K562 (cell line): Measurements from ENCODE around the gene SPATA31C1. TPM values are rescaled to one million over a fixed set of nuclear protein-coding genes. Genes with fewer than 3 reads are reported as not detected.

ENCODE experiments used
- NCOA2 ChIP-seq, 2 experiments: fragments of 450-650 bp; IDR thresholded peaks; 2 replicates each; pipeline ENCODE4 v1.6.1; 2018; ENCODE audit warnings: mild to moderate bottlenecking in 2 of 2, moderate library complexity in 1 of 2; ENCODE audit not compliant: partially characterized antibody in 2 of 2
- PPARD ChIP-seq: fragments of 250-450 bp; sonication (Bioruptor Pico); IDR thresholded peaks from 2 replicates; pipeline ENCODE4 v1.8.0; 2022; ENCODE audit warnings: inconsistent platforms, mild to moderate bottlenecking, moderate library complexity
- polyA plus RNA-seq, 8 experiments: library from polyadenylated mRNA; depleted of rRNA in 4 of 8; stranded (reverse) in 5 of 8; unstranded in 3 of 8; fragments of >200 nt; fragmentation: Nextera tagmentation in 2 of 8; fragmentation: Illumina TruSeq in 1 of 8; extraction: Ambion mirVana in 2 of 8; extraction: Trizol in 1 of 8; gene quantifications; 2 replicates each; pipeline versions ENCODE4 v1.2.1 to v1.2.3, GENCODE V29; 2011 to 2014; ENCODE audit warnings: inconsistent platforms in 1 of 8, missing spikeins in 1 of 8
- total RNA-seq, 7 experiments: library from RNA; depleted of rRNA in 6 of 7; stranded (reverse); fragments of >200 nt in 6 of 7; fragmentation: Illumina TruSeq in 2 of 7; extraction: Trizol in 2 of 7; gene quantifications; 2 replicates each; pipeline versions ENCODE4 v1.2.1 to v1.2.3, GENCODE V29; 2011 to 2021; ENCODE audit warnings: low replicate concordance in 1 of 7
- TF ChIP-seq, protein P1 (sequence below): fragments of 450-650 bp; formaldehyde crosslinking; conservative IDR thresholded peaks from 2 replicates; pipeline ENCODE4 v1.4.0; 2022; ENCODE audit warnings: mild to moderate bottlenecking, missing genetic modification characterization
- TF ChIP-seq, protein P2 (sequence below), 2 experiments: fragments of 450-650 bp; IDR thresholded peaks; 2 replicates each; pipeline ENCODE4 v1.6.1; 2018; ENCODE audit warnings: mild to moderate bottlenecking in 2 of 2, low read depth in 1 of 2; ENCODE audit not compliant: partially characterized antibody in 2 of 2

Gene SPATA31C1
- total and polyA plus RNA-seq, 9 of the 15 experiments (the other 6 are each of a cell fraction or from before 2014, with no cell fraction given): 0.03 to 0.15 (median 0.05) TPM; not detected in 3

DNA sequence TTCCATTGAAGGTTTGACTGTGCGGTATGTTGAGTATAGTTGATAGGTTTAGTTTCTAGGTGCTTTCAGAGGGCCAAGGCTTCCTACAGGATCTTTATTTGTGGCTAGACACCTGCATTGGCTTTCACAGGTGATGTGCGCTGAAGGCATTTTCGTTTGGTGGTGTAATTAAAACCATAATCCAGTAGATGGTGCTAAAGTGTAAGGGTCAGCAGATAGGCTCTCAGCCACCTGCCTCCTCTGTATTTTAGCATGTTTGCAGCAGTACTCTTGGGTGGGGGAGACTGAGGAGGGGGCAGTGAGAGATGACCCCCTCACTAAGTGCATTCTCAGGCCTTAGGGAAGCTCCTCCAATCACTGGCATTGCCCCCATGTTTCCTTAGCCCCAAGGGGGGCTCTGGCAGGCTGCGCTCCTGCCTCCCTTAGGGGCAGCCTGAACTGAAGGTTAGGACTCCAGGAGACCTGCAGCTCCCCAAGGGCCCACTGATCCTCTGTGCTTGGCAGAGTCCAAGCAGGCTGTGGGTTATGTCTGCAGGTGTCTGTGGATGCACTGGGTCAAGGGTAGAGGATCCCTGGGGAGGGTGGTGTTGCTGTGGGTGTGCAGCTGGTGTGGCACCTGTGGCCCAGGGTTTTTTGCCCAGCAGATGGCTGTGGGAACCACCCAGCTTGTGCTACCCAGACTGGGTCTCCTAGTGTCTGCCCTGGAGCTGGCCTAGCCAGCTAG is 33.2 kb downstream of the SPATA31C1 start (continued):
- TF ChIP-seq, protein P1, sequence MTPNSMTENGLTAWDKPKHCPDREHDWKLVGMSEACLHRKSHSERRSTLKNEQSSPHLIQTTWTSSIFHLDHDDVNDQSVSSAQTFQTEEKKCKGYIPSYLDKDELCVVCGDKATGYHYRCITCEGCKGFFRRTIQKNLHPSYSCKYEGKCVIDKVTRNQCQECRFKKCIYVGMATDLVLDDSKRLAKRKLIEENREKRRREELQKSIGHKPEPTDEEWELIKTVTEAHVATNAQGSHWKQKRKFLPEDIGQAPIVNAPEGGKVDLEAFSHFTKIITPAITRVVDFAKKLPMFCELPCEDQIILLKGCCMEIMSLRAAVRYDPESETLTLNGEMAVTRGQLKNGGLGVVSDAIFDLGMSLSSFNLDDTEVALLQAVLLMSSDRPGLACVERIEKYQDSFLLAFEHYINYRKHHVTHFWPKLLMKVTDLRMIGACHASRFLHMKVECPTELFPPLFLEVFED (CRISPR knock-in tag): no peak
- TF ChIP-seq, protein P2, sequence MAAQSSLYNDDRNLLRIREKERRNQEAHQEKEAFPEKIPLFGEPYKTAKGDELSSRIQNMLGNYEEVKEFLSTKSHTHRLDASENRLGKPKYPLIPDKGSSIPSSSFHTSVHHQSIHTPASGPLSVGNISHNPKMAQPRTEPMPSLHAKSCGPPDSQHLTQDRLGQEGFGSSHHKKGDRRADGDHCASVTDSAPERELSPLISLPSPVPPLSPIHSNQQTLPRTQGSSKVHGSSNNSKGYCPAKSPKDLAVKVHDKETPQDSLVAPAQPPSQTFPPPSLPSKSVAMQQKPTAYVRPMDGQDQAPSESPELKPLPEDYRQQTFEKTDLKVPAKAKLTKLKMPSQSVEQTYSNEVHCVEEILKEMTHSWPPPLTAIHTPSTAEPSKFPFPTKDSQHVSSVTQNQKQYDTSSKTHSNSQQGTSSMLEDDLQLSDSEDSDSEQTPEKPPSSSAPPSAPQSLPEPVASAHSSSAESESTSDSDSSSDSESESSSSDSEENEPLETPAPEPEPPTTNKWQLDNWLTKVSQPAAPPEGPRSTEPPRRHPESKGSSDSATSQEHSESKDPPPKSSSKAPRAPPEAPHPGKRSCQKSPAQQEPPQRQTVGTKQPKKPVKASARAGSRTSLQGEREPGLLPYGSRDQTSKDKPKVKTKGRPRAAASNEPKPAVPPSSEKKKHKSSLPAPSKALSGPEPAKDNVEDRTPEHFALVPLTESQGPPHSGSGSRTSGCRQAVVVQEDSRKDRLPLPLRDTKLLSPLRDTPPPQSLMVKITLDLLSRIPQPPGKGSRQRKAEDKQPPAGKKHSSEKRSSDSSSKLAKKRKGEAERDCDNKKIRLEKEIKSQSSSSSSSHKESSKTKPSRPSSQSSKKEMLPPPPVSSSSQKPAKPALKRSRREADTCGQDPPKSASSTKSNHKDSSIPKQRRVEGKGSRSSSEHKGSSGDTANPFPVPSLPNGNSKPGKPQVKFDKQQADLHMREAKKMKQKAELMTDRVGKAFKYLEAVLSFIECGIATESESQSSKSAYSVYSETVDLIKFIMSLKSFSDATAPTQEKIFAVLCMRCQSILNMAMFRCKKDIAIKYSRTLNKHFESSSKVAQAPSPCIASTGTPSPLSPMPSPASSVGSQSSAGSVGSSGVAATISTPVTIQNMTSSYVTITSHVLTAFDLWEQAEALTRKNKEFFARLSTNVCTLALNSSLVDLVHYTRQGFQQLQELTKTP (IDR thresholded peaks at IDR 0.05; ENCODE audit: low read depth in 1 of 2, partially characterized antibody in 2 of 2): no peak
- TF ChIP-seq PPARD (no peak), NCOA2 (IDR thresholded peaks at IDR 0.05; ENCODE audit: partially characterized antibody in 2 of 2) (no peak)
